H9 (cell line): ENCODE results near the gene DAD1. TPM values are rescaled to one million over a fixed set of nuclear protein-coding genes. Genes with fewer than 3 reads are reported as not detected.

Source experiments
- DNase-seq: peaks from one replicate; pipeline ENCODE4 v3.0.0-alpha.2; 2017
- H2AFZ ChIP-seq: one replicate; pipeline ENCODE4 v1.6.1; 2013; ENCODE audit warnings: mild to moderate bottlenecking, low read length, control low read depth, moderate library complexity
- H2AK5ac ChIP-seq: 2 replicates; pipeline ENCODE4 v1.6.1; 2013; ENCODE audit warnings: low read length, control low read depth, mixed read lengths; ENCODE audit not compliant: insufficient read length
- H2BK120ac ChIP-seq: one replicate; pipeline ENCODE4 v1.6.1; 2013; ENCODE audit warnings: low read depth, mild to moderate bottlenecking, low read length, control low read depth, inconsistent platforms; ENCODE audit not compliant: poor library complexity, severe bottlenecking
- H2BK12ac ChIP-seq: 2 replicates; pipeline ENCODE4 v1.6.1; 2013; ENCODE audit warnings: low read length, control low read depth, mixed read lengths, low read depth; ENCODE audit not compliant: insufficient read length
- H2BK15ac ChIP-seq: 2 replicates; pipeline ENCODE4 v1.6.1; 2013; ENCODE audit warnings: low read depth, low read length, control low read depth
- H2BK20ac ChIP-seq: one replicate; pipeline ENCODE4 v1.6.1; 2013; ENCODE audit warnings: low read depth, mild to moderate bottlenecking, low read length, control low read depth, inconsistent platforms; ENCODE audit not compliant: poor library complexity, severe bottlenecking
- H2BK5ac ChIP-seq: 2 replicates; pipeline ENCODE4 v1.6.1; 2013; ENCODE audit warnings: low read length, control low read depth, mixed read lengths; ENCODE audit not compliant: insufficient read length
- H3K14ac ChIP-seq: 2 replicates; pipeline ENCODE4 v1.6.1; 2013; ENCODE audit warnings: low read length, control low read depth; ENCODE audit not compliant: insufficient read depth
- H3K18ac ChIP-seq: 2 replicates; pipeline ENCODE4 v1.6.1; 2013; ENCODE audit warnings: low read depth, mild to moderate bottlenecking, mixed read lengths, low read length, control low read depth; ENCODE audit not compliant: insufficient read length
- H3K23ac ChIP-seq: 2 replicates; pipeline ENCODE4 v1.6.1; 2013; ENCODE audit warnings: low read length, control low read depth, mixed read lengths, low read depth; ENCODE audit not compliant: insufficient read length
- H3K23me2 ChIP-seq: 2 replicates; pipeline ENCODE4 v1.6.1; 2013; ENCODE audit warnings: low read depth, mild to moderate bottlenecking, mixed read lengths, low read length, control low read depth; ENCODE audit not compliant: insufficient read length, poor library complexity, severe bottlenecking
- H3K27ac ChIP-seq: 2 replicates; pipeline ENCODE4 v1.5.1; 2013; ENCODE audit warnings: low read length, control low read depth, mixed read lengths, low read depth; ENCODE audit not compliant: insufficient read length
- H3K27me3 ChIP-seq: 2 replicates; pipeline ENCODE4 v1.6.1; 2013; ENCODE audit warnings: low read length, control low read depth, inconsistent platforms; ENCODE audit not compliant: insufficient read depth
- H3K4ac ChIP-seq: 2 replicates; pipeline ENCODE4 v1.6.1; 2013; ENCODE audit warnings: low read depth, mild to moderate bottlenecking, control low read depth, inconsistent platforms, low read length, moderate library complexity
- H3K4me1 ChIP-seq: 2 replicates; pipeline ENCODE4 v1.6.1; 2013; ENCODE audit warnings: low read length, control low read depth, inconsistent platforms; ENCODE audit not compliant: insufficient read depth
- H3K4me2 ChIP-seq: 2 replicates; pipeline ENCODE4 v1.6.1; 2013; ENCODE audit warnings: low read length, control low read depth, mixed read lengths; ENCODE audit not compliant: insufficient read length, insufficient read depth
- H3K56ac ChIP-seq: 2 replicates; pipeline ENCODE4 v1.6.1; 2013; ENCODE audit warnings: low read depth, mild to moderate bottlenecking, mixed read lengths, low read length, control low read depth; ENCODE audit not compliant: insufficient read length
- H3K79me1 ChIP-seq: 2 replicates; pipeline ENCODE4 v1.6.1; 2013; ENCODE audit warnings: low read depth, mild to moderate bottlenecking, moderate library complexity, low read length, control low read depth, inconsistent platforms; ENCODE audit not compliant: insufficient read depth, poor library complexity, severe bottlenecking
- H3K79me2 ChIP-seq: 2 replicates; pipeline ENCODE4 v1.6.1; 2013; ENCODE audit warnings: low read length, control low read depth, inconsistent platforms; ENCODE audit not compliant: insufficient read depth
- H3K9ac ChIP-seq: 2 replicates; pipeline ENCODE4 v1.6.1; 2013; ENCODE audit warnings: low read length, control low read depth, mixed read lengths; ENCODE audit not compliant: insufficient read length; ENCODE audit errors: extremely low read depth
- H3K9me3 ChIP-seq: one replicate; pipeline ENCODE4 v1.6.1; 2013; ENCODE audit warnings: low read depth, low read length, inconsistent platforms; ENCODE audit not compliant: control insufficient read depth
- H3T11ph ChIP-seq: one replicate; pipeline ENCODE4 v1.6.1; 2013; ENCODE audit warnings: mild to moderate bottlenecking, low read length, control low read depth, inconsistent platforms
- H4K20me1 ChIP-seq: one replicate; pipeline ENCODE4 v1.6.1; 2013; ENCODE audit not compliant: control insufficient read depth, insufficient read length, insufficient read depth
- H4K5ac ChIP-seq: 2 replicates; pipeline ENCODE4 v1.6.1; 2013; ENCODE audit warnings: low read depth, mild to moderate bottlenecking, mixed read lengths, low read length, control low read depth; ENCODE audit not compliant: insufficient read length
- H4K8ac ChIP-seq: replicated peaks from 2 replicates; pipeline ENCODE4 v1.6.1; 2013; ENCODE audit warnings: low read length, control low read depth, mixed read lengths, low read depth; ENCODE audit not compliant: insufficient read length
- H4K91ac ChIP-seq: 2 replicates; pipeline ENCODE4 v1.6.1; 2013; ENCODE audit warnings: low read depth, mild to moderate bottlenecking, moderate library complexity, mixed read lengths, low read length, control low read depth; ENCODE audit not compliant: insufficient read length
- H3K27ac Mint-ChIP-seq, 3 experiments: 2 replicates in 2 of 3; 3 replicates in 1 of 3; pipeline ENCODE4 v1.8.0; 2020 to 2021; ENCODE audit warnings: mixed read lengths in 3 of 3, mild to moderate bottlenecking in 1 of 3, moderate library complexity in 1 of 3
- H3K27me3 Mint-ChIP-seq: 2 replicates; pipeline ENCODE4 v1.8.0; 2021; ENCODE audit warnings: low read depth, mild to moderate bottlenecking, moderate library complexity, mixed read lengths
- H3K36me3 Mint-ChIP-seq, 3 experiments: 2 replicates in 2 of 3; 3 replicates in 1 of 3; pipeline ENCODE4 v1.8.0; 2020 to 2021; ENCODE audit warnings: low read depth in 3 of 3, mixed read lengths in 3 of 3; ENCODE audit not compliant: insufficient read depth in 1 of 3
- H3K4me1 Mint-ChIP-seq, 2 experiments: 2 replicates each; pipeline ENCODE4 v1.8.0; 2020; ENCODE audit warnings: mixed read lengths in 2 of 2
- H3K4me3 Mint-ChIP-seq, 2 experiments: 2 replicates in 1 of 2; 3 replicates in 1 of 2; pipeline ENCODE4 v1.8.0; 2020 to 2021; ENCODE audit warnings: mild to moderate bottlenecking in 2 of 2, mixed read lengths in 2 of 2, moderate library complexity in 1 of 2
- H3K9me3 Mint-ChIP-seq, 2 experiments: 2 replicates in 1 of 2; 3 replicates in 1 of 2; pipeline ENCODE4 v1.8.0; 2020; ENCODE audit warnings: mild to moderate bottlenecking in 2 of 2, mixed read lengths in 2 of 2, moderate library complexity in 1 of 2
- CTCF ChIP-seq: fragments of 200-600 bp; sonication (generic); conservative IDR thresholded peaks from 3 replicates; pipeline ENCODE4 v1.8.0; 2021; ENCODE audit warnings: antibody characterized with exemption, mild to moderate bottlenecking
- WGBS: extraction: QIAGEN DNeasy Blood & Tissue Kit; methylation state at CpG from one replicate; pipeline ENCODE4 v1.1.7; 2013; ENCODE audit warnings: missing lambda C conversion rate, low lambda C conversion rate, mixed read lengths; ENCODE audit not compliant: insufficient read length; ENCODE audit errors: extremely low coverage; 5-methylcytosine and 5-hydroxymethylcytosine counted together
- total RNA-seq: library from RNA; stranded (reverse); gene quantifications from 2 replicates; pipeline ENCODE4 v1.2.1, GENCODE V29; 2021

DAD1 gene
- total RNA-seq, 1 experiment from 2014 or later: 127 TPM

- Histone ChIP-seq H3K23me2 (no peaks in the 10 kb centered on the region), H2AK5ac (no peak overlapping the region), H3K23ac (no peak overlapping the region), H2AFZ (no peak overlapping the region), H2BK12ac (no peak overlapping the region), H2BK120ac (no peak overlapping the region), H3K18ac (no peak overlapping the region), H4K5ac (no peak overlapping the region), H3K4me1 (peaks cover 4% of the 10 kb centered on the region; the same call in 1 of the 2 replicates), H3K79me1 (no peaks in the 10 kb centered on the region), H3T11ph (no peak overlapping the region), H4K8ac (no peak overlapping the region), H3K4ac (no peak overlapping the region), H3K56ac (no peak overlapping the region), H3K9ac (no peak overlapping the region), H4K20me1 (no peaks in the 10 kb centered on the region), H3K4me2 (no peak overlapping the region), H3K79me2 (no peaks in the 10 kb centered on the region), H2BK15ac (no peak overlapping the region), H3K27ac (no peak overlapping the region), H4K91ac (no peak overlapping the region), H2BK5ac (no peak overlapping the region), H2BK20ac (no peak overlapping the region), H3K27me3 (no peaks in the 10 kb centered on the region; the same call in 1 of the 2 replicates), H3K14ac (no peak overlapping the region), H3K9me3 (no peaks in the 10 kb centered on the region)
- peaks cover 9 to 26% of the 10 kb centered on the region in 2 experiments for H3K4me1 Mint-ChIP-seq
- H3K36me3 Mint-ChIP-seq: no peaks in the 10 kb centered on the region
- WGBS: no CpG with 5 or more reads among the region's 5 CpGs
- H3K27ac Mint-ChIP-seq: no peak overlapping the region
- no peak for DNase-seq
- peaks cover 3% of the 10 kb centered on the region; the same call in 1 of the 2 replicates for H3K27me3 Mint-ChIP-seq
- TF ChIP-seq CTCF: no peak
- H3K9me3 Mint-ChIP-seq: 0 out of 5 replicates have a peak, but pooled peaks cover 0 to 2% of the 10 kb centered on the region in 2 experiments
- no peak overlapping the region for H3K4me3 Mint-ChIP-seq
Measured at GRCh38 chr14:22541721-22542120, 47.3 kb downstream of the DAD1 start.
